HG02571 (cell line): ENCODE results near the gene FAIM2.

Experiments
- ATAC-seq: cut with Tn5 transposase; IDR thresholded peaks from one replicate; pipeline ENCODE4 v1.9.1; 2021; ENCODE audit warnings: mild to moderate bottlenecking, moderate library complexity; ENCODE audit not compliant: unreplicated experiment

The FAIM2 gene

DNA sequence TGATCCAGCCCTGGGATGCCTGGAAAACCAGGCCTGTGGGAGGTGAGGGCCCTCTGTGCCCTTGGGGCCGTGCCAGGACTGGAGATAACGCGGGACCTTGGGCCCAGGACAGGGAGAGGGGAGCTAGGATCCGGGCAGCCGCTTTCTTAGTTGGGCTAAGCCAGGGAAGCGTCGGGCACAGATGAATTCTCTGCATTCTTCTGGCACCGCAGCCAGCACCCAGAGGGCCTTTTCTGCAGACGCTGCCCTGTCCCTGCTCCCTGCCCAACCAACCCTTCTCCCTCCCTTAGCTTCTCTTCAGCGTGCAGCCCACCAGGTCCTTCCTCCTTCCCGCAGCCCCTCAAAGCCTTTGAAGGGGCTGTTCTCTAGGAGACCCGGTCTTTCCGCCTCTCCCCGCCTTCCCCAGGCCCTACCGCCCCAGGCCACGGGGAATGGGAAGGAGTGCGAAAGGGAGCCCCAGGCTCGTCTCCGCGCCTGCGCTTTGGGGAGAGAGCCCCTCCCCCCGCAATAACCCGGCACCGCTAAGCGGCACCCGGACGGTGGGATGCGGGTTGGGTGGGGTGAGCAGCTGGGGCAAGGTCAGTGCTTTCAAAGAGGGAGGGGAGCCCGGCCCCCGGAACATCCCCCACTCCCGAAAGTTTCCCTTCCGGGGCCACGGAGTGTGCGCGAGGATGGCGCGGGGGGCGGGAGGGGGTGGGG, 76.2 kb downstream of the FAIM2 start:
- ATAC-seq: no peak

DNA sequence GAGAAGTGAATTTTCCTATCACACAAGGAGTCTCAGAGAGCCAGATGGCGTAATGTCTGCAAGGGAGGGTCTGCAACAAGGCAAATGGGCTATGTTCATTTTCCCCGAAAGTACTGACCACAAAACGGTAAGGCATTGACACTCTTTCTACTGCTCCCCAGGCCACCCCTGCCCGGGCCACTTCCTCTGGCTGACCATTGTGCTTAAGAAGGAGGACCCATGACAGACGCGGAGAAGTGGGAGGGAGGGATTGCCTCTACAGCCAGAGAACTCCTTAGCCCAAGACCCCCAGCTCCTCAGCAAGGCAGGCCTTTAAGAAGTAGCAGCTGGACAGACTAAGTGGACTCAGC, 76.7 kb downstream of the FAIM2 start:
- ATAC-seq: no peak

DNA sequence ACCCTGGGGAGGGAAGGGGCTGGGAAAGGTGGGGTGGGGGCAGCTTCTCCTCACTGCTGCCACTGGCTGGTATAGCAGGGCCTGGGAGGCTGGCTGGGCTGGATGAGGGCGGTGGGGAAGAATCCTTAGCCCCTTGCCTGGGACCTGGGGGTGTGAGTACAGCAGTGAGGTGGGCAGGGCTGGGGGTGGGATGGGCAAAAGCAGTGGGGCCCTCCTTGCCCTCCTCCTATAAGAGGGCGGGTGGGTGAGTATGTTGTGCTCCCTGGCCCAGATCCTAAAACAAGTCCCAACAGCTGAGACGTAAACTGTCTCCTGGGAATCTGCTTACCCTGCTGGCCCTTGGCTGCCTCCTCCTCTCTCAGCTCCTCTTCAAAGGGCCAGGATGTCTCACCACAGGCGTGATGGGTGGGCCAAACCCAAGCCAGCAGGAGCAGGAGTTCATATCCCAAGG, 77.7 kb downstream of the FAIM2 start:
- ATAC-seq: no peak

DNA sequence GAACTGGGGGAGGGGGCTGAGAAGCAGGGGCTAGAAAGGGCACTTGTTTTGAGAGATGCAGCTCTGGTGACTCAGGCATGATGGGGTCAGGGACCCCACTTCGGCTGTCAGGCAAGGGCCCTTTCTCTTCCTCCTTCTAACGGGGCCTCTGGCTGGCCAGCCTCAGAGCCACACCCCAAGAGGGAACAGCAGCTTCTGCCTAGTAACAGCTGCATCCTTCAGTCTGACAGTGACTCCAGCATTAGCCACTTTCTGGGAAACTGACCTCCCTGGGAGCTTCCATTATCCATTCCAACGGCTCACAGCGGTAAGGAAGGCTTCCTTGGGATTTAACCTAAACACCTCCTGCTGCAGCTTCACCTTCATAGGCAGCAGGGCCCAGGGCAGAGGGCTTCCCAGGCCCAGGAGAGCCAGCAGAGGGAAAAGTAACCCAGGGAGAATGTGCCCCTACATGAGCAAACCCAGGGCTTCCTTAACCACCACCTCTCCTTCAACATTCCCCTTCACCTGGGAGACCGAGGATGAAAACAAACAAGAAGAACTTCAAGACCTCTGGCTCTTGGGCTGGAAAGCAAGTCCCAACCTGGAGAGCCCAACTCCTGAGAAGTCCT, 78.2 kb downstream of the FAIM2 start:
- no peak for ATAC-seq

DNA sequence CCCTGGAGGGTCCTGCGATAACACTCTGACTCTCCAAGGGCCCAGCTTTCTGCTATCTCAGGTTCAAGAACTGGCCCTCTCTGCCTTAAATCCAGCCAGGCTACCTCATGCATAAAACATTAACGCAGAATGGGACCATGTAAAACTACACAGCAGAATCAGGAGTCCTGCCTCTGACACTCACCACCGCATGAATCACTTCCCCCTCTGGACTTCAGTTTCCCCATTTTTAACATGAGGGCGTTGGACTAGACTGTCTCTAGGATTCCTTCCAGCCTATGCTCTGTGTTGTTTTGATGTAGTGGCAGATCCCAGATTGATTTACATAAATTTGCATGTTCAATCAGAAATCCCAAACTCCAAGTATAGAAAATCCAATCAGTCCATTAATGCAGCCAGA, 78.8 kb downstream of the FAIM2 start:
- ATAC-seq: no peak

DNA sequence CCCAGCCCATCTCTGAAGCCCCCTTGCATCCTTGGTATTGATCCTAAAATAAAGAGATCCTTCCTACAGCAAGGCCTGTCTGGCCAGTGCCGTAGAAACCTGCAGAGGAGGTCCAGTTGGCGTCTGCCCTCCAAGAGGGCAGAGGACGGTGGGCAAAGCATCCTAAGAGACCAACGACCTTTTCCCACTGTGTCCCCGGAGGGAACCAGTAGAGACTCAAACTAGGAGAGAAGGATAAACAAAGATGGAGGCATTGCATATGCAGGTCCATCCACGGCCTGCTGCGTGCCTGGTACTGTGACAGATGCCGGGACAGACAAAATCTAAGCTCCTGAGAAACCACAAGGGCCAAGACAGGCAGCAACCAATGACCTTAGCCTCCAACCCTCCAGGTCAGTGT, 79.3 kb downstream of the FAIM2 start:
- no peak for ATAC-seq

DNA sequence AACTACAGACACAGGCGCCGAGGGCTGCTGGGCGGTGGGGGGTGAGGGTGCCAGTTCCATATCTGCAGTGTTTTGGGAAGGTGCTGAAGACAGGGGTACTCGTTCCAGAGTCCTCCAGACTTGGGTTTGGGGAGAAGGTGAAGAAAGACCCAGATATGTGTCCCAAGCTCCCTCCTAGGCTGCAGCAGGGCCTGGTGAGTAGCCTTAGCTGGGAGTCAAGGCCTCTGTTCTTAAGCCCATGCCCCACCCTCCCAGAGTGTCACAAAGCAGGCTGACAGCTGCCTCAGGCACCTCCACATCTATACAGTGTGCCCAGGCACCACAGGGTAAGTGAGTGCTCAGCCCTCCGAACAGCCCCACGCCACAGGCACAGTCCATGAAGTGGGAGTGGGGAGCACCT, 79.7 kb downstream of the FAIM2 start:
- no peak for ATAC-seq

DNA sequence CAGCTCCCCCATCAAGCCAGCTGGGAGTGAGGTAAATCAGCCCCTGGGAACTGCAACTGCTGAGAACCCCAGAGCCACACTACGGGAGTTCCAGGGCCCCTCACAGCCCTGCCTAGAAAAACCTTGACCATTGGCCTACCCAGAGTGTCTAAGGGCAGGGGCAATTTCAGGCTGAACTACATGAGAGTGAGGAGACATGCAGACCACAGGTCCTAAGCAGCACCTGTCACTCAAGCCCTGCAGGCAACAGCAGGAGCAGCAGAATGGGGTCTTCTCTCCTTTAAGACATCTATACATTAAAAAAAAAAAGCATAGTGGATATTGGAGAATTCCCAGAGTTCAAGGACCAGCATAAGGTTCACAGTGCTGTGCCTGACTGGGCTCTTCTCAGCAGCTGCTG, 80.3 kb downstream of the FAIM2 start:
- no peak for ATAC-seq

DNA sequence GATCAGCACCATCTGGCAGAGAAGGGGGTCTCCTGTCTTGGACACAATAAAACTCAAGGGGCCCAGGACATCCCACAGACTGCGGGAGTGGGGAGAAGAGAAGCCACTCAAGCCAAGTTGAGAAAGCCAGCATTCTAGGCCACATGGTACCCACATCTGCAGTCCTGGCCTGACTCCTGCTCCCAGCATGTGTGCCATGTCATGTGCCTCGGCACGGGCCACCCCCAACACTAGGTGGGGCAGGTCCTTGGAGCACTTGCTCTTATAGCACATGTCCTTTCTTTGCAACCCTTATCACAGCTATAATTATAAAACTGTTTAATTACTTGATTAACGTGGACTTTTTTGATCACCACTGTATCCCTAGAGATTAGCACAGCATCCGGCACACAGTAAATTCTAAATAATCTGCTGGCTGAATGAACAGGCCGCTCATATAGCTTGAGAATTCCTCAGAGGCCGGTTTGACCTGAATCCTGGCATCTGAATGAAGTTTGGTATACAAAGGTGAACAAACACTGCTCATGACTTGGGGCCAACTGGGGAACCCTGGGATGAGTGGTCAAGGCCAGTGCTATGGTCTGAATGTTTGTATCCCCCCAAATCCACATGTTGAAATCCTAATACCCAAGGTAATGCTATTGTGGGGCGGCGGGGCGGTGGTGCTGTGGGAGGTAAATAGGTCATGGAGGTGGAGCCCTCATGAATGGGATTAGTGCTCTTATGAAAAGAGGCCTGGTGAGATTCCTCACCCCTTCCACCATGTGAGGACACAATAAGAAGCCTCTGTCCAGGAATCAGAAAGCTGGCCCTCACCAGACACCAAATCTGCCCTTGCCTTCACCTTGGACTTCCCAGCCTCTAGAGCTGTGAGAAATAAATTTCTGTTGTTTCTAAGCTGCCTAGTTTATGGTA, 82.1 kb downstream of the FAIM2 start:
- ATAC-seq: no peak

DNA sequence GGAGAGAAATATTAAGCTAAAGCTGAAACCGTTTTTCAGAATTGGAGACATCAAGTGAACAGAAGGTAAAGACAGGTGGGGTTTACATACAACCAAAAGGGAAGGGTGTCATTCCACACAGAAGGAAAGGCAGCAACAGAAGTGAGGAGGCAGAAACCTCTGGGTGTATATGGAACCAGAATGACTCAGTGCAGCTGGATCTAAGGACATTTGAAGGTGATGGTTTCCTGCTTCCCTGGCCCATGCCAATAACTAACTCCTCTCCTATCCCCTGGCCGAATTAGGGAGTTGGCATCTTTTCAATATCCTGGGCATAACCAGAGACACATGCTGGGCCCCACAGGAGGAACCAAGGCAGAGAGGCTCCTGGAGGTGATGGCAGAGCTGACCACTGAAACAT, 83.9 kb downstream of the FAIM2 start:
- ATAC-seq: no peak

DNA sequence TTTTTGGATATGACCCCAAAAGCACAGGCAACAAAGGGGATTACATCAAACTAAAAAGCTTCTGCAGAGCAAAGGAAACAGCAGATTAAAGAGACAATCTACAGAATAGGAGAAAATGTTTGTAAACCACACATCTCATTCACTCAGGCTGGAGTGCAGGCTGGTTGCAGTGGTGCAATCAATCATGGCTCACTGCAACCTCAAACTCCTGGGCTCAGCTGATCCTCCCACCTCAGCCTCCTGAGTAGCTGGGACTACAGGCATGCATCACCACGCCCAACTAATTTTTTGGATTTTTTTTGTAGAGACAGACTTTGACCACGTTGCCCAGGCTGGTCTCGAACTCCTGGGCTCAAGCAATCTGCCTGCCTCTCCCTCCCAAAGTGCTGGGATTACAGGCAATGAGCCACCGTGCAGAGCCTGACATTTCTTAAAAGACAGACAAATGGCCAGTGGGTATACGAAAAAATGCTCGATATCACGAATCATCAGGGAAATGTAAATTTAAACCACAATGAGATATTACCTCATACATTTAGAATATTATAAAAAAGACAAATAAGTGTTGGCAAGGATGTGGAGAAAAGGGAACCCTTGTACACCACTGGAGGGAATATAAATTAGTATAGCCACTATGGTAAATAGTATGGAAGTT, 85.3 kb downstream of the FAIM2 start:
- ATAC-seq: no peak
